SHP77 (cell line): ENCODE data around the gene CNPY4.

Experiments
- DNase-seq, 2 experiments: peaks; one replicate each; lab custom pipeline; 2025; lab: John Stamatoyannopoulos, UW

CNPY4 gene, protein sequence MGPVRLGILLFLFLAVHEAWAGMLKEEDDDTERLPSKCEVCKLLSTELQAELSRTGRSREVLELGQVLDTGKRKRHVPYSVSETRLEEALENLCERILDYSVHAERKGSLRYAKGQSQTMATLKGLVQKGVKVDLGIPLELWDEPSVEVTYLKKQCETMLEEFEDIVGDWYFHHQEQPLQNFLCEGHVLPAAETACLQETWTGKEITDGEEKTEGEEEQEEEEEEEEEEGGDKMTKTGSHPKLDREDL

DNA sequence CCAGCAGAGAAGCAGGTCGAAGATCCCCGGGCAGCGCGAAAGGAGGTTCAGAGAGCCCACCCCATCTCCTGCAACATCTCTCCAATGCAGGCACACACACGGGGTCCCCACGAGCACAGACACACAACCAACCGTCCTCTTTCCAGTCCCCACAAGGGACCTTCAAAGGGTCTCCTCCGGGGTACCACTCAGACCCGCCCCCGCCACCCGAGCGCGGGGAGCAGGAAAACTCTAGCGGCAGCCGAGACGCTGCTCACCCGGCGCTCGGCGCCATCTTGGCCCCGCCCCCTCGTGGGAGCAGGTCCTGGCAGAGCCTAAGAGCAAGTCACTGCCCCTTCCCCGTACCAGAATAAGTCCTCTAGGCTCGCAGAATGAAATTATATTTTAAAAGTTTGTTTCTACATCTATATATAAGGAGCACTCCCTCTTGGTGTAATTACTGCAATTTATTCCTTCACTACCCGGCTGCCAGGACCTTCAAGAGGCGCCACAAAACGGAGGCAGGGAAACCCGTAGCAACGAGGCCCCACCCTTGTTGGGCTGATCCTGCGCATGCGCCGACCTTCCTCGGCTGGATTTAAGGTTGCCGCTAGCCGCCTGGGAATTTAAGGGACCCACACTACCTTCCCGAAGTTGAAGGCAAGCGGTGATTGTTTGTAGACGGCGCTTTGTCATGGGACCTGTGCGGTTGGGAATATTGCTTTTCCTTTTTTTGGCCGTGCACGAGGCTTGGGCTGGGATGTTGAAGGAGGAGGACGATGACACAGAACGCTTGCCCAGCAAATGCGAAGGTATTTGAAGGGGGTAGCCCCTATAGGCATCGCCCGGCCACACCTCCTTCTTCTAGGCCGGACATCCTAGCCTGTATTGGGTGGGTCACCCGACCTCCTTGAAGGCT lies at the start of gene CNPY4, which contains the start of gene TAF6:
TSS of gene CNPY4 (plus strand) at position 563 of the 898 bp plus-strand sequence. CDS start at position 674, 111 bp downstream.
TSS of gene TAF6 (minus strand) at position 287 of the 898 bp plus-strand sequence. CDS start 5,149 bp downstream, outside the sequence.
- DNase-seq, result peak; percentile 87 to 89

DNA sequence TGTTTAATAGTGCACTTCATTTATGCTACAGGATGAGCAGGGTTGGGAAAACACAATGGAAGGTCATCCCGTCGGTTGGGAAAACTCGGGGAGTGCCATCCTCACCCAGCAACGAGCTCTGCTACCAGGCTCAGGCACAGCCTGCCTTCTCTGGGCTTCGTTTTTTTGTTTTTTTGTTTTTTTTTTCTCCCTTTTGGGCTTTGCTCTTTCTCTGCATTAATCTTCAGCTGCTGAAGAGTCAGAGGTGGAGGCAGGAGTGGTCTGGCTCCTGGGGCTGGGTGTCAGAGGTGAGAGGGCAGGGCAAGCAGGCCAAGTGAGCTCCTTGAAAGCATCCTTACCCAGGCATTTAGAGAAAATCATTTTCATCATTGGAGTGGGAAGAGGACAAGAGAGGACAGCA lies 49.4 kb upstream of the CNPY4 start:
- DNase-seq, result no peak

DNA sequence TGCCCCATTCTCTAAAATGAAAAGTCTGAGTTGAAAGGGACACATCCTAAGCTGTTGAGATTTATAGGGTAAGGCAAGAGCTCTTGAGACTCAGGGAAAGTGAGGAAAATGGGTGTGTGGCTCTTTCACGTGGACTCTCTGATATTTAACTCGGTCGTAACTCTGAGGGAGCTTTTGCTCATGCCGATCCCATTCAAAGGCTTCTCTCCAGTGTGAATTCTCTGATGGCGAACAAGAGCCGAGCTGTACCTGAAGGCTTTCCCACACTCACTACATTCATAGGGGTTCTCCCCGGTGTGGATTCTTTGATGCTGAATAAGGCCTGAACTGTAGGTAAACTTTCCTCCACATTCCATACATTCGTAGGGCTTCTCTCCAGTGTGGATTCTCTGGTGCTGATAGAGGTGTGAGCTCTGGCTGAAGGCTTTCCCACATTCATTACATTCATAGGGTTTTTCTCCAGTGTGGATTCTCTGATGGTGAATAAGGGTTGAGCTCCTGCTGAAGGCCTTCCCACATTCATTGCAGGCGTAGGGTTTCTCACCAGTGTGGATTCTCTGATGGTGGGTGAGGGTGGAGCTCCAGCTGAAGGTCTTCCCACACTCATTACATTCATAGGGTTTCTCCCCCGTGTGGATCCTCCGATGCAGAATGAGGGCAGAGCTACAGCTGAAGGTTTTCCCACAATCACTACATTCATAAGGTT lies 48.3 kb upstream of the CNPY4 start:
- no peak for DNase-seq

DNA sequence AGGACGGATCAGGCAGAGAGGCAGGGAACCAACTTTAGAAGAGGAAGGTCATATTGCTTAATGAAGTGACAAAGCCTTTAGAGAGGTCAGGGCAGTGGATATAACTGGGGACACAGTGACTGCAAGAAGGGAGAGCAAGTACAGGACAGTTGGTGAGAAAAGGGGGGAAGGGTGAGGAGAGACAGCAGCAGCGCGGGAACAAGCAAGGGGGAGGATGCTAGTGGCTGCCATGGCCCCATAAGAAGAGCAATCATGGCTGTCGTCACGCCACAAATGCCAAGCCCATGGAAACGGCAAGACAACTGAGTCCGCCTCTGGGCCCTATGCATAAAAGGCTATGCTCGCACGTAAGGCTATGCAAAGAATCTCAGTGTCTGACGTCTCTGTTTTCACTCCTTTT lies 47.0 kb upstream of the CNPY4 start:
- no peak for DNase-seq

DNA sequence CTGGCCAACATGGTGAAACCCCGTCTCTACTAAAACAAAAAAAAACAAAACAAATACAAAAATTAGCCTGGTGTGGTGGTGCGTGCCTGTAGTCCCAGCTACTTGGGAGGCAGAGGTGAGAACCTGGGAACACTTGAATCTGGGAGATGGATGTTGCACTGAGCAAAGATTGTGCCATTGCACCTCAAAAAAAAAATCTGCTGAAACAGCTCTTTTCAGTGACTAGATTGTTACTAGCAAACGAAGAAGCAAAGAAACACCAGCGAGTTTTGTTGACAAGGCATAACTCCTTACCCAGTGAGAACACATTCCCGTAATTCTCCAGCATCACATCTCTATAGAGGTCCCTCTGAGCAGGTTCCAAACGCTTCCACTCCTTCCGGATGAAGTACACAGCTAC lies 44.6 kb upstream of the CNPY4 start:
- DNase-seq, result no peak

DNA sequence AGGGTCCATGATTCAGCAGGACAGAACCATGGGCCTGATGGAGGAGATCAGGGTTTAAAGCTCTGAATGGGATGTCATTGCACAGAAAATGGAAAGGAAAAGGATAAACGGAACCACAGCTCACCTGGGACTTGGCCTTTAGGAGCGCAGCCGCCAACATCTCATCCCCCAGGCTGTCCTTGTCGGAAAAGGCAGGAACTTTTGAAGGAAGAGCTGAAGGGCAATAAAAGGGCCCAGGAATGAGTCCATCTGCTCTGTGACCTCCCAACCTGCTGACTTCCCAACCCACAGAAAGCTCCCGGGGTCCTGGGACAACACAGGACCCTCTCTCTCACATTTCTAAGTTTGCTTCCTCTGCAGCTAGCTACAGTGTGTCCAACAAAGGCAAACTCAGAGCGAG lies 44.0 kb upstream of the CNPY4 start:
- no peak for DNase-seq

DNA sequence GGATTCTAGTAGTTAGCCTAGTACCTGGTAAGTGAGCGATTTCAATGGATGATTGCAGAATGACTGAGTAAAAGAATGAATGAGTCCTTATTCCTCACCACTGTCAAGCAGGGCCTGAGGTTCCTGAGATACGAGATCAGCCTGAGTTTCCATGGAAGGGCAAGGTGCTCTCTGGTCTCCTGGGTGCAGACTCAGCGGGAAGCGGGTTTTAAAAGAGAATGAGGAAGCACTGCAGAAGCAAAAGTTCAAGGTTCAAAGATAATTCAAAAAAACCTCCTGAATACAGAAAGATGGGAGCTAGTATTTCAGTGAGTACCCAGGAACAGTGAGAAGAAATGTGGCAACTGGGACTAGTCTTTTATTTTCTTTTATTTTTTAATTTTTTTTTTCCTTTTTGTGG lies 42.2 kb upstream of the CNPY4 start:
- no peak for DNase-seq

DNA sequence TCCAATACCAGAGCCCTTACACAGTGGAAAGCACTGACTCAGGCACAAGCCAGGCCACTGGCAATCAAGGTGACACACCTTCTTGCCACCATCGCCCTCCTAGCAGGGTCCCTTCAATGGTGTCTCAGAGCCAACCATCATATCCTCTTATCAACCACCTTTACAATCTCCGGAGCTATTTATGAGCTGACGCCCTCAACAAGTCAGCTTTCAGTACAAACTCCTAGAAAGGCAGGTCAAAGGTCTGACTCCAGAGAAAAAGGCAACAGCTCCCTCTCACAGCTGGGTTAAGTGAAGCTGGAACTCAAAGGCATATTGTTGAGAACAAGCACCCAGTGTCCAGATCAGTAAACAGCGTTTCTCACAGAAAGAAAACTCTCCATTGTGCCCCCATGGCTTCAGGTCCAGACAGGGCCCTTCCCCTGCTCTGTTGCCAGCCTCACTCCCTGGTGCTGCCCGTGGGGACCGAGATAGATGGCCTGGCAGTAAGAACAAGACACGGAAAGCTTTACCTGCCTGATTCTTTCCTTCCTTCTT lies 40.3 kb upstream of the CNPY4 start:
- no peak for DNase-seq

DNA sequence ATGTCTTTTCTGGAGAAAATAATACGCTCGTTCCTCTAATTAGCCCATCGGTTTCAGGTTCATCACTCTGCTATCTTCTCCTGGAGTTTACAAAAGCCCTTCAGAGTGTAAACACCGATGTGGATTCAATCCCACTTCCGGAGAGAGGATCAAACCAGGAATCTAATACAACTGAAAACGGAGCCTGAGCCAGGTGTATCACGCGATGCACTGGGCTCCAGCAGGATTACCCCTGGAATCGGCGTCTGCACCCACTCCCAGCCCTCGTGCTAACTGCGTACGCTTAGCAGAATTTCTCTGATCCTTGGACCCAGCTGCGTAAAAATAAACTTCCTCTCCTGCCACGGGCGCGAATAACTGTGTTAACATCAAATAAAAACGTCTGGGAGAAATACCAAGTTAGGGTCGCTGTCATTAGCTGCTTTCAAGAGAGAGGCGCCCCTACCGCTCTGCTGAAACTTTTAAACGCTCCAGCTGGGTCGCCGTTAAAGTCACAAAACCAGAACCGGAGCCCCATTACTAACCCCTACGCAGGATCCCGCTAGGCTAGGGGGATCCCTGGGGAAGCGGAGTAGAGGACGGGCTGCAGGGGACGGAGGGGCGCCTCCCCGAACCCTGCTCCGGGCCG lies 38.4 kb upstream of the CNPY4 start:
- DNase-seq, result peak in 1 of 2 experiments; percentile 19

DNA sequence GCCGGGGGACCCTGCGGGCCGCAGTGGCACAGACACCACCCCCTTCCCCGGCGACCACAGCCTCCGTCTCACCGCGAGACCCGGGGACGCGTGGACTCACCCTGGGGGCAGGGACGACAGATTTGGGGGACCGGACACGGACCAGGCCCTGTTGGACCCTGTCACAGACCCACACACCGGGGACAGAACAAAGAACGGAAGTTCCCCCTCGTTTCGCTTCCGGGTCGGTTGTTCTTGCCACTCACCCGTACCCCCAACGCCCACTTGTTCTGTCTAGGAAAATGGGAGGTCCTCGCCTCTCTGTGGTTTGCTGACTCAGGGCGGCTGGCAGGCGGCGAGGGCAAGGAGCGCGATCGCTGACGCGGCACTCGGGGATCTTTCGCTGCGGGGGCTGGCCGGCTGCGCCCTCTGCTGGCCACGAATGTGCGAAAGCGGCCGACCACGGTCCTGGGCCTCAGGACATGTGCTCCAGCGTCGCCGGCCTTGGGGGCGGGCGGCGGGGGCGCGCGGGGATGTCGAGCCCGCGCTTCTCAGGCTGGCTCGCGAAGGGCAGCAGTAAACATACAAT lies 37.8 kb upstream of the CNPY4 start, which contains the start of gene ZNF3:
TSS of gene ZNF3 (minus strand) at position 189 of the 568 bp plus-strand sequence. CDS start 4,366 bp downstream, outside the sequence.
- DNase-seq, result peak; percentile 94 to 98

DNA sequence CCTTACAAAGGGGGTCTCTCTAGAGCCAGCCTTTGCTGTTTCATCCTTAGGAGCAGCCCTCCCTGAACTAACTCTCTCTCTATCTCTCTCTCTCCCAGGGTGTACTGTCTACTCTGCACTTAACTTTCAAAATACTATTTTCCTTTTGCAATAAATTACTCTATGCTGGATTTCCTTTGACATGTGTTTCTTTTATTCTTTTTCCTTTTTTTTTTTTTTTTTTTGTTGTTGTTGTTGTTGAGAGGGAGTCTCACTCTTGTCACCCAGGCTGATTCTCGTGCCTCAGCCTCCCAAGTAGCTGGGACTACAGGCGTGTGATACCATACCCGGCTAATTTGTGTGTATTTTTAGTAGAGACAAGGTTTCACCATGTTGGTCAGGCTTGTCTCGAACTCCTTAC lies 36.5 kb upstream of the CNPY4 start:
- no peak for DNase-seq

DNA sequence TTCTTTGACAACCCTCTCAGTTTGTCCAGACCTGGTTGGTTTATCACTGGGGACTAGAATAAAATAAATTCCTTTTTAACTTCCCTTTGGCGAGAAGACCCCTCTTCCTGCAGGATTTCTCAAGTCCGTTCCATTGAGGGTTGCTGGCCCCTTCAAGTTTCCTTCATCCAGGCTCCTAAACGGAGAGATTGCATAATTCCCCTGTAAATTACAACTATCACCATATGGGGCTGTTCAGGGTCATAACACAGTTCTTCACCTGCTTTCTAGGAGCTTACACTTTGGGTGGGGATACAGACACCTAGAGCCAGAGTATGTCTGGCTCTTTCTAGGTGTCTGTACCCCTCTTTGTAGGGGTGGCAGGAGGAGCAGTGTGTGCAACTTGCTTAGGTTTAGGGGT lies 33.9 kb upstream of the CNPY4 start:
- no peak for DNase-seq

DNA sequence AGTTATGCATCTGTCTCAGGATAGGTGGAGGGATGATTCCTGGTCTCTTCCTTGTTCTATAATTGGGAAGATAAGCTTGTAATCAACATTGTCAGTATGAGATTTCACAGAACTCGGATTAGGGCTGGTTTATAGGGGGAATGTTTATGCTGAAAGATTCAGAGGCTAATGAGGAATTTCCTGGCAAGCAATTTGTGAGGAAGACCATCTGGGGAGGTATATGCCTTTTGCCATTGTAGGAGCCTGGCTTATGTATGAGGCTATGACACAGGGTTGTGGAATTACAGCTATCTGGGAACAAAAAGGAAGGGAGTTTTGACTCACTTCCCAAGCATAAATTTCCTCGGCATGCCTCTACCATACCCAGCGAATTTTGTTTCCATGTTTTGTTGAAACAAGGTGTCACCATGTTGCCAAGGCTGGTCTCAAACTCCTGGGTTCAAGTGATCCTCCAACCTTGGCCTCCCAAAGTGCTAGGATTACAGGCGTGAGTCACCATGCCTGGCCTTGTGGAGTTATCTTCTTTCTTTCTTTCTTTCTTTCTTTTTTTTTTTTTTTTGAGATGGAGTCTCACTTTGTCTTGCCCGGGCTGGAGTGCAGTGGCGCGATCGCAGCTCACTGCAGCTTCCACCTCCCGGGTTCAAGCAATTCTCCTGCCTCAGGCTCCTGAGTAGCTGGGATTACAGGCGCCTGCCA lies 32.2 kb upstream of the CNPY4 start:
- DNase-seq, result no peak

DNA sequence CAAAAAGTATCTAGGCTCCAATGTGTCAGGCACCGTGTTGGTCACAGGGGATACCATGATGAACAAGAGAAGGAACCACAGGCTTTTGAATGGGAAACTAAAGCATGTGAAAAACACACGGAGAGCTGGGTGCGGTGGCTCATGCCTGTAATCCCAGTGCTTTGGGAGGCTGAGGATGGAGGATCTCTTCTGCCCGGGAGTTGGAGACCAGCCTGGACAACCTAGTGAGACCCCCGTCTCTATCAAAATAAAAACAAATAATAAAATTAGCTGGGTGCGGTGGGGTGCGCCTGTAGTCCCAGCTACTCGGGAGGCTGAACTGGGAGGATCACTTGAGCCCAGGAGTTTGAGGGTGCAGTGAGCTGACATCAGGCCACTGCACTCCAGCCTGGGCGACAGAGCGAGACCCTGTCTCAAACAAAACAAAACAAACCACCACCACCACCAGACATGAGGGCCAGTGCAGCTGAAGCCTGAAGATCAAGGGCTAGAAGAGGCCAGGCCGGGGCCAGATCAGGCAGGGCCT lies 31.3 kb upstream of the CNPY4 start:
- no peak for DNase-seq

DNA sequence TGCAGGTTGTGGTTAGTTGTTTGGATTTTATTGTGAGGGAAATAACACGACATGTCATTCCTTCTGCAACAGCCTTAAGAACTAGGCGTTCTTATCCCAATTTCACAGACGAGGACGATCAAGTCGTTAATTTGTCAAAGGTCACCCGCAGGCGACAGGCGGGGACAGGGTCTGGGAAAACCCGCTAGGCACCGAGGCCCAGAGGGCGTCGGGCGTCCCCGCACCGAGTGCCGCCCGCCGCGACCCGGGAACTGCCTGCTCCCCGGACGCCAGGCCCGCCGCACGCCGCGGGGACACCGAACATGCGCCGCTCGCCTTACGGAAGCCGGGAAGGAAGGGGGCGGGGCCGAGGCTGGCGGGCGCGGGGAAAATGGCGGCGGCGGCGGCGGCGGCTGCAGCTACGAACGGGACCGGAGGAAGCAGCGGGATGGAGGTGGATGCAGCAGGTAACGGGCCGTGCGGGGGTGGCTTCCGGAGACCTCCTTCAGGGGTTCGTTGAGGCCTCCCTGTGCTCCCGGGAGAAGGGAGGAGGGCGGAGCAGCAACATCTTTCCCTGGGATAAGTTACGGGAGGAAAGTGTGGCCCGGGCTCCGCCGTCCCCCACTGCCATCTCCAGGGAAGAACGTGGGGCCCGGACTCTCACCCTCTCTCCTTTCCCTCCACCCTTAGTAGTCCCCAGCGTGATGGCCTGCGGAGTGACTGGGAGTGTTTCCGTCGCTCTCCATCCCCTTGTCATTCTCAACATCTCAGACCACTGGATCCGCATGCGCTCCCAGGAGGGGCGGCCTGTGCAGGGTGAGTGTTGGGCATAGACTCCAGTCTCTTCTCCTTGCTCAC lies 30.6 kb upstream of the CNPY4 start, which contains the start of gene COPS6:
TSS of gene COPS6 (plus strand) at position 349 of the 837 bp plus-strand sequence. CDS start at position 371, 22 bp downstream.
- peak; percentile 33 to 62 for DNase-seq

DNA sequence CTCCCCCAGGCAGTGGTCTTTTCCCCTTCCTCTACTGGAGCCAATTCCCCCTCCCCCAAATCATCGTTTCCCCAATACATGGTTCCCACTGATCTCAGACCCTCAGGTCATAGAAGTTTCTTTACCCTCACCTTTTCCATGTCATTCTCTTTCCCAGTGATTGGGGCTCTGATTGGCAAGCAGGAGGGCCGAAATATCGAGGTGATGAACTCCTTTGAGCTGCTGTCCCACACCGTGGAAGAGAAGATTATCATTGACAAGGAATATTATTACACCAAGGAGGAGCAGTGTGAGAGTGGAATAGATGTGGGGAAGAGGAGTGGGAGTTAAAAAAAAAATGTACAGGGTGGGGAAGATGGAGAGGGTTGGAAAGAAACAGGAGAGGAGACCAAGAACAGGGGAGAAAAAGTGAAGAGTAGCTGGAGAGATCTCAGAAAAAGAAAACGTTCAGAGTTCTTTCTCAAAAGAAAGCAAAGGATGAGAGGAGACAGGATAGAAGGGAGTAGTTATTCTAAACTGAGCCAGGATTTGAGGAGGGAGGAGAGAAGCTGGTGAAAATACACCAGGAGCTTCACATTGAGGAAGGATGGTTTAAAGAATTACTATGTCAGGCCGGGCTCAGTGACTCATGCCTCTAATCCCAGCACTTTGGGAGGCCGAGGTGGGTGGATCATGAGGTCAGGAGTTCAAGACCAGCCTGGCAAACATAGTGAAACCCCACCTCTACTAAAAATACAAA lies 29.8 kb upstream of the CNPY4 start:
- no peak for DNase-seq

DNA sequence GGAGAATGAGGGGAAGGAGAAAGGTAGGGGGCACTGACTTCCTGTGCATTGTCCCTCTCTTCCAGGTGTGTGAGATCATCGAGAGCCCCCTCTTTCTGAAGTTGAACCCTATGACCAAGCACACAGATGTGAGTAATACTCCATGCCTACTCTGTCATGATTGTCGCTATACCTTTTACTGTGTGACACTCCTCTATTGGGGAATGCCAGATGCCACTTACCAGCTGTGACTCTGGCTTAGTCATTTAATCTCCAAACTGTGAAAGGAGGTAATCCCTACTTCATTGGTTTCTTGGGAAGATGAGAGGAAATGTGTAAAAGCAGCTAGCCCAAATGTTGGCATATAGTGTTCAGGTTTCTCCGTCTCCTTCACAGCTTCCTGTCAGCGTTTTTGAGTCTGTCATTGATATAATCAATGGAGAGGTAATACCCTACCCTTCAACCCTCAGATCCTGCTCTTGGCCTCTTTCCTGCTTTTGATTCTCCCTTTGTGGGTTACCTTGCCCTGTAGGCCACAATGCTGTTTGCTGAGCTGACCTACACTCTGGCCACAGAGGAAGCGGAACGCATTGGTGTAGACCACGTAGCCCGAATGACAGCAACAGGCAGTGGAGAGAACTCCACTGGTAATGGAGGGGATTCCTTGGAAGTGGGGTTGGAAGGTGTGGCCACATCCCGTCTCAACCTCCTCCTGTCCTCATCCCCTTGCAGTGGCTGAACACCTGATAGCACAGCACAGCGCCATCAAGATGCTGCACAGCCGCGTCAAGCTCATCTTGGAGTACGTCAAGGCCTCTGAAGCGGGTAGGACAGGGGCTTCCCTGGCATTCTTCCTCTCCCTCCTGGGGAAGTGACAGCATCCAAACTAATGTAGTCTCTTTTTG lies 28.7 kb upstream of the CNPY4 start:
- no peak for DNase-seq
